HUES6 (cell line): ENCODE data around the gene ZNF260.
A peak's percentile ranks its signal among the peaks of the same experiment; 100 is the strongest.
"Not testable (repeated sequence)": the region's sequence is repeated elsewhere in the genome, so short reads cannot be mapped to it uniquely, and the experiment has no call there.

ENCODE experiments used
- H3K27ac ChIP-seq: 2 replicates; pipeline ENCODE4 v1.7.0; 2013; ENCODE audit warnings: low read depth, mild to moderate bottlenecking, low read length, inconsistent platforms
- H3K27me3 ChIP-seq: 2 replicates; pipeline ENCODE4 v1.6.1; 2013; ENCODE audit warnings: low read length; ENCODE audit not compliant: control insufficient read depth, insufficient read depth
- H3K36me3 ChIP-seq: 2 replicates; pipeline ENCODE4 v1.6.1; 2013; ENCODE audit warnings: low read length; ENCODE audit not compliant: control insufficient read depth, insufficient read depth
- H3K4me1 ChIP-seq: 2 replicates; pipeline ENCODE4 v1.6.1; 2013; ENCODE audit warnings: low read length; ENCODE audit not compliant: control insufficient read depth, insufficient read depth
- H3K4me3 ChIP-seq: 2 replicates; pipeline ENCODE4 v1.5.1; 2013; ENCODE audit warnings: low read depth, low read length
- H3K9ac ChIP-seq: one replicate; pipeline ENCODE4 v1.6.1; 2013; ENCODE audit warnings: mild to moderate bottlenecking, low read length
- H3K9me3 ChIP-seq: 2 replicates; pipeline ENCODE4 v1.6.1; 2013; ENCODE audit warnings: low read depth, low read length; ENCODE audit not compliant: control insufficient read depth, insufficient read depth

ZNF260 gene

DNA sequence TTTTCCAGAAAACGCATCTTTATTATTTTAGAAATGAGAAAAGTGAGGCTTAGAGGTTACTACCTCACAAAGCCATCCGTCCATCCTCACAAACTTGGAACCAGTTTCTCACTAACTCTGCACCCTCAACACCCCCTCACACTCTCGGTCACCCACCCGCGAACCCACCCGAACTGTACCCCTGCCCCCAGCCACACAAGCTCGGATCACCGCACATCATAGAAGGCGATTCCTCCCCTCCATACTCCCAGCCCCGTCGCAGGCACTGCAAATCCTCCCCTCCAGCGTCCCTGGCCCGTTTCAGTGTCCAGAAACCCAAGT, 238 bp downstream of the ZNF260 start:
- Histone ChIP-seq H3K4me1 (no peaks in the 10 kb centered on the region), H3K27ac (peak overlapping the region; percentile 88), H3K27me3 (no peaks in the 10 kb centered on the region), H3K9ac (peak overlapping the region; percentile 97), H3K4me3 (peak overlapping the region; percentile 91), H3K9me3 (peaks cover 33% of the 10 kb centered on the region), H3K36me3 (peaks cover 31% of the 10 kb centered on the region)

DNA sequence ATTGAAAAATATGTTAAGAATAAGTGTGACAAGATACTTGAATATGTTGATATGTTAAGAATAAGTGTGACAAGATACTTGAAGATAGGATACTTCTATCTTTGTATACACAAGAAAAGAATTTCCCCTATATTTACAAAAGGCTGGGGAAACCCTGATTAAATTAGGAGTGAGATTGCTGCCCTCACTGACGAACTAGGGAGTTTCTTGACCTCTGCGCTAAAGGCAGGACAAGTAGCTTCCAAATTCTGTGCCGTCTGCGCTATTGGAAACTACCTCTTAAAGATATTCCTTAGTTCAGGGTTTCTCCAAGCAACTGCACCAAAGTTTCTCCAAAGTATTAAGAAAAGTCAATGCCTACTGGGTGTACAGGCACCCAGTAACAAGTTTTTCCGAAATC, 730 bp downstream of the ZNF260 start:
- H3K36me3 ChIP-seq: peaks cover 36% of the 10 kb centered on the region
- H3K4me1 ChIP-seq: no peaks in the 10 kb centered on the region
- H3K9me3 ChIP-seq: peaks cover 36% of the 10 kb centered on the region
- H3K9ac ChIP-seq: peak overlapping the region; percentile 97
- H3K27me3 ChIP-seq: no peaks in the 10 kb centered on the region
- peak overlapping the region; percentile 88; the same call in 1 of the 2 replicates for H3K27ac ChIP-seq
- H3K4me3 ChIP-seq: peak overlapping the region; percentile 91

DNA sequence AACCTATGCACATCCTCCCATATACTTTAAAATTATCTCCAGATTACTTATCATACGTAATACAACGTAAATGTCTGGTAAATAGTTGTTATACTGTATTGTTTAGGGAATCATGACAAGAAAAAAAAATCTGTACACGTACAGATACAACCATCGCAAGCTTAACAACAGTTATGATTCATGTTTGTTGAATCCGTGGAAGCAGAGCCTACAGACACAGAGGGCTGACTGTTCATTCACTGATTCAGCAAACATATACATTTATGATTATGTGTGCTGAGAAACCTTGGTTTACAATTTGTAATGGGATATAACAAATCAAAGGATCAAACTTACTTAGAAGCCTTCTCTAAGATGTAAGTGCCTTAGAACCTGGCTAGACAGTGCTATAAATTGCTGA, 1.5 kb downstream of the ZNF260 start:
- Histone ChIP-seq H3K36me3 (peaks cover 40% of the 10 kb centered on the region), H3K27me3 (no peaks in the 10 kb centered on the region), H3K4me3 (peak overlapping the region; percentile 91), H3K9me3 (peaks cover 34% of the 10 kb centered on the region), H3K4me1 (no peaks in the 10 kb centered on the region), H3K9ac (no peak overlapping the region), H3K27ac (no peak overlapping the region)

DNA sequence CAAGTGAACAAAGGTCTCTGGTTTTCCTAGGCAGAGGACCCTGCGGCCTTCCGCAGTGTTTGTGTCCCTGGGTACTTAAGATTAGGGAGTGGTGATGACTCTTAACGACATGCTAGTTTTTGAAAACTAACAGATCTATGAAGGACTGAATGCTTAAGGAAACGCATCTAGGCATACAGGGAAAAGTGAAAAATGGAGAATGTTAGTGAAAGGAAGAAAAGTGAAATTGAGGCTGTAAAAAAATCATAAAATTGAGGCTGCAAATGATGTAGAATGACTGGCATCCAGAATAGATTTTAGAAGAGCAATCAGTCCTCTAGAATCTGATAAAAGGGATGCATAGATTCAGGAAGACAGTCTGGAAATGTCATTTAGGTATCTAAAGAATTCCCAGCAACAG, 3.5 kb downstream of the ZNF260 start:
- Histone ChIP-seq H3K36me3 (peaks cover 56% of the 10 kb centered on the region), H3K4me1 (no peaks in the 10 kb centered on the region), H3K9me3 (peaks cover 38% of the 10 kb centered on the region), H3K27ac (no peak overlapping the region), H3K9ac (no peak overlapping the region), H3K4me3 (no peak overlapping the region), H3K27me3 (no peaks in the 10 kb centered on the region)

DNA sequence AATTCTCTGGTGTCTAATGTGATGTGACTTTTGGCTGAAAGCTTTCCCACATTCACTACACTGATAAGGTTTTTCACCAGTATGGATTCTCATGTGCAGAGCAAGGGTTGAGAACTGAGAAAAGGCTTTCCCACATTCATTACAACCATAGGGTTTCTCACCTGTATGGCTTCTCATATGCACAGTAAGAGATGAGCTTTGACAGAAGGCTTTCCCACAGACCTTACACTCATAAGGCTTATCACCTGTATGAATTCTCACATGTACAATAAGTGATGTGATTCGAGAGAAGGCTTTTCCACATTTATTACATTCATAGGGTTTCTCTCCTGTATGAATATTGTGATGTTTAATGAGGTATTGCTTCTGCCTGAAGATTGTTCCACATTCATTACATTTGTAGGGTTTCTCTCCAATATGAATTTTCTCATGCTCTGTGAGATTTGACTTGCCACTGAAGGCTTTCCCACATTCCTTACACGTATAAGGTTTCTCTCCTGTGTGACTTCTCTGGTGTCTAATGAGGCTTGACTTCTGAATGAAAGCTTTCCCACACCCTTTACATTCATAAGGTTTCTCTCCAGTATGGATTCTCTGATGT, 14.0 kb downstream of the ZNF260 start:
- Histone ChIP-seq H3K27me3 (no peaks in the 10 kb centered on the region), H3K4me3 (no peak overlapping the region), H3K27ac (no peak overlapping the region), H3K4me1 (no peaks in the 10 kb centered on the region), H3K9me3 (peaks cover 83% of the 10 kb centered on the region), H3K9ac (no peak overlapping the region), H3K36me3 (peaks cover 70% of the 10 kb centered on the region)

DNA sequence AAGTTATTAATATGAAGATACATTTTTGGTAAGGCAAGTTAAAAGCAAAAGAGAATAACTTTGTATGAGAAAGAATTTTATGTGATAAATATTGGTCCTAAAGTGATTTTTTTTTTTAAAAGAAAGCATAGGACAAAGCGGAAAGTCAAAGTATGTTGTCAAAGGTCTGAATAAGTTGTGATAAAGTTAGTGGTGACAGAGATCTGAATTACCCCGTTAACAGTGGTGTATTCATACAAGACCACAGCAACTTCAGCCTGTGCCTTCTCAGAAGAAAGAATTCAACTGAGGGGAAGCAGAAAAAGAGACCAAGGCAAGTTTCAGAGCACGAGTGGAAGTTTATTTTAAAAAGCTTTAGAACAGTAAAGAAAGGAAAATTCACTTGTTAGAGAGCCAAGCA, 19.7 kb downstream of the ZNF260 start:
- H3K27me3 ChIP-seq: no peaks in the 10 kb centered on the region
- peaks cover 65% of the 10 kb centered on the region for H3K9me3 ChIP-seq
- peaks cover 12% of the 10 kb centered on the region for H3K36me3 ChIP-seq

DNA sequence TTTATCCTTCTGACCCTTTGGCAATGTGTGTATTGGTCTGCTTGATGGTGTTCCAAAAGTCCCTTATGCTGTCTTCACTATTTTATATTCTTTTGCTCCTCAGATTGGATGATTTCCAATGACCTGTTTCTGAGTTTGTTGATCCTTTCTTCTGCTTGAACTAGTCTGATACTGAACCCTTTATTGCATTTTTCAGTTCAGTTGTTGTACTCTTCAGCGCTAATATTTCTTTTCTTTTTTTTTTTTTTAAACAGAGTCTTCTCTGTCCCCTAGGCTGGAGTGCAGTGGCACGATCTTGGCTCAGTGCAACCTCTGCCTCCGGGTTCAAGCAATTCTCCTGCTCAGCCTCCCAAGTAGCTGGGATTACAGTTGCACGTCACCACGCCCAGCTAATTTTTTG, 26.1 kb downstream of the ZNF260 start:
- H3K4me3 ChIP-seq: no peak overlapping the region
- H3K9ac ChIP-seq: no peak overlapping the region
- H3K36me3 ChIP-seq: no peaks in the 10 kb centered on the region
- H3K9me3 ChIP-seq: peaks cover 71% of the 10 kb centered on the region
- no peaks in the 10 kb centered on the region for H3K4me1 ChIP-seq
- H3K27ac ChIP-seq: no peak overlapping the region
- H3K27me3 ChIP-seq: no peaks in the 10 kb centered on the region

More for the DNA sequence above, 19.7 kb downstream of the ZNF260 start:
- no peaks in the 10 kb centered on the region for H3K4me1 ChIP-seq
- H3K27ac ChIP-seq: no peak overlapping the region
- H3K9ac ChIP-seq: no peak overlapping the region
- no peak overlapping the region for H3K4me3 ChIP-seq

DNA sequence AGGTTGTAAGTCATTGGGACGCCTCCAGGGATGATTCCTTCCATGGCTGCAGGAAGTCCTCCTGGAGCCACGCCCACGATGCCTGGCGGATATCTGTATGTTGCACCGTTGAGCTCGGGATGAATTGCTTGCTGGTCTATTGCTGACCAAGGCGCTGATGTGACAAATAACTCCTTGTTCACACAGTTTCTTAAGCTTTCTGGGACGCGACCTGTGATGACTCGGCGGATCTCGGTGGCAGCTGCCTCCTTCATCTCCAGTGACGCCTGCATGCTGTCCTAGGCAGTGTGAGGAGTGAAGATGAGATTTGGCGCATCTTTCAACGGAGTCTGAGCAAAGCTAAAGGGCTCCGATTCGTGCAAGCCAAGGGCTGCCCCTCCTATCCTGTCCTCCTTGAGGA, 31.1 kb downstream of the ZNF260 start:
- no peaks in the 10 kb centered on the region for H3K4me1 ChIP-seq
- no peak overlapping the region for H3K27ac ChIP-seq
- no peak overlapping the region for H3K4me3 ChIP-seq
- H3K27me3 ChIP-seq: no peaks in the 10 kb centered on the region
- no peaks in the 10 kb centered on the region for H3K36me3 ChIP-seq
- no peak overlapping the region for H3K9ac ChIP-seq
- peaks cover 53% of the 10 kb centered on the region for H3K9me3 ChIP-seq

DNA sequence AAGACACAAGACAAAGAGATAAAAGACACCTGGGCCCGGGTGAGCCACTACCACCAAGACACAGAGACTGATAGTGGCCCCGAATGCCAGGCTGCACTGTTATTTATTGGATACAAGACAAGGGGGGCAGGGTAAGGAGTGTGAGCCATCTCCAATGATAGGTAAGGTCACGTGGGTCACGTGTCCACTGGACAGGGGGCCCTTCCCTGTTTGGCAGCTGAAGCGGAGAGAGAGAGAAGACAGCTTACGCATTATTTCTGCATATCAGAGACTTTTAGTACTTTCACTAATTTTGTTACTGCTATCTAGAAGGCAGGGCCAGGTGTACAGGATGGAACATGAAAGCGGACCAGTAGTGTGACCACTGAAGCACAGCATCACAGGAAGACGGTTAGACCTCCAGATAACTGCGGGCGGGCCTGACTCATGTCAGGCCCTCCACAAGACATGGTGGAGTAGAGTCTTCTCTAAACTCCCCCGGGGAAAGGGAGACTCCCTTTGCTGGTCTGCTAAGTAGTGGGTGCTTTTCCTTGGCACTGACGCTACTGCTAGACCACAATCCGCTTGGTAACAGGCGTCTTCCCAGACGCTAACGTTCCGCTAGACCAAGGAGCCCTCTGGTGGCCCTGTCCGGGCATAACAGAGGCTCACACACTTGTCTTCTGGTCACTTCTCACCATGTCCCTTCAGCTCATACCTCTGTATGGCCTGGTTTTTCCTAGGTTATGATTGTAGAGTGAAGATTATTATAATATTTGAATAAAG, 35.2 kb downstream of the ZNF260 start:
- H3K4me3 ChIP-seq, H3K27me3 ChIP-seq, H3K9ac ChIP-seq, H3K4me1 ChIP-seq, H3K36me3 ChIP-seq, H3K27ac ChIP-seq: not testable (repeated sequence)
- H3K9me3 ChIP-seq: peaks cover 26% of the 10 kb centered on the region

DNA sequence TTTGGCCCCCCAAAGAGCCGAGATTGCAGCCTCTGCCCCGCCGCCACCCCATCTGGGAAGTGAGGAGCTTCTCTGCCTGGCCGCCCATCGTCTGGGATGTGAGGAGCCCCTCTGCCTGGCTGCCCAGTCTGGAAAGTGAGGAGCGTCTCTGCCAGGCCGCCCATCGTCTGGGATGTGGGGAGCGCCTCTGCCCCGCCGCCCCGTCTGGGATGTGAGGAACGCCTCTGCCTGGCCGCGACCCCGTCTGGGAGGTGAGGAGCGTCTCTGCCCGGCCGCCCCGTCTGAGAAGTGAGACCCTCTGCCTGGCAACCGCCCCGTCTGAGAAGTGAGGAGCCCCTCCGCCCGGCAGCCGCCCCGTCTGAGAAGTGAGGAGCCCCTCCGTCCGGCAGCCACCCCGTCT, 37.2 kb downstream of the ZNF260 start:
- peaks cover 15% of the 10 kb centered on the region for H3K9me3 ChIP-seq
- not testable (repeated sequence) for H3K27ac ChIP-seq, H3K4me1 ChIP-seq, H3K36me3 ChIP-seq, H3K27me3 ChIP-seq, H3K9ac ChIP-seq, H3K4me3 ChIP-seq

DNA sequence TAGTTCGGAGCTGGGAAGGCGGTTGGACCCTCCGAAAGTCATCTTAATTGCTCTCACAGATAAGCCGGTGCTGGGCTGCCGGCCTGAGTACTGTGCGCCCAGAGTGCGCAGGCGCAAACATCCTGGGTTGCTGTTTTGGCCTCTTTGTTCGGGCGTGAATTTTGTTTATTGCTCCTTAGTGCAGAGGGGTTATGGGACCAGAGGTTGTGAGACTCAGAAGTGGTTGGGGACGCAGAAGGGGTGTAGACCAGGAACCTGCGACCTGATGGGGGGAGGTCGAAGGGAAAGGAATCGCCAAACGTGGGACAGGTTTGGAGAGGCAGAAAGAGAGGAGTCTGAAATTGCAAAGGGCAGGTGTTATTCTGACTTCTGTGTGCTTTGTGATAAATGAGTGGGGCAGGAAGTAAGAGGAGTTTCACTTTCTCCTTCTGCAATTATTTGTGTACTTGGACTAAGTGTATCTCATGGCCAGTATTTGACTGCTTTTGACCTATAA, 38.1 kb downstream of the ZNF260 start:
- peak overlapping the region; percentile 99 for H3K9ac ChIP-seq
- H3K27me3 ChIP-seq: no peaks in the 10 kb centered on the region
- peak overlapping the region; percentile 98 for H3K4me3 ChIP-seq
- no peaks in the 10 kb centered on the region for H3K4me1 ChIP-seq
- H3K36me3 ChIP-seq: 0 out of 2 replicates have a peak, but pooled peaks cover 3% of the 10 kb centered on the region
- peak overlapping the region; percentile 98 for H3K27ac ChIP-seq
- H3K9me3 ChIP-seq: peaks cover 11% of the 10 kb centered on the region
